Breast epithelium (tissue), 3 donors: ENCODE data around the gene TEX261.

Experiments used
- CTCF ChIP-seq, 3 donors: fragments of 450-650 bp; IDR thresholded peaks; one replicate each; pipeline ENCODE4 v1.5.1; 2016 to 2017; ENCODE audit warnings: antibody characterized with exemption in 3 of 3, mild to moderate bottlenecking in 3 of 3, moderate library complexity in 3 of 3
- POLR2A ChIP-seq: fragments of 450-650 bp; IDR thresholded peaks from one replicate; pipeline ENCODE4 v1.6.1; 2016; ENCODE audit warnings: antibody characterized with exemption, mild to moderate bottlenecking, moderate library complexity
- POLR2AphosphoS5 ChIP-seq, 3 donors: sonication (generic); formaldehyde crosslinking; IDR thresholded peaks; one replicate each; pipeline ENCODE4 v1.6.1; 2017; ENCODE audit warnings: antibody characterized with exemption in 3 of 3

- TF ChIP-seq POLR2AphosphoS5 (IDR thresholded peaks at IDR 0.05), result no peak
- no peak for TF ChIP-seq CTCF (IDR thresholded peaks at IDR 0.05)
- TF ChIP-seq POLR2A, result no peak
Observed at GRCh38 chr2:70986499-70987189, 8.0 kb downstream of the TEX261 start.
